Posterior vena cava (tissue), 2 donors: ENCODE results near the gene CCNDBP1. TPM values are rescaled to one million over a fixed set of nuclear protein-coding genes. Genes with fewer than 3 reads are reported as not detected.

Source experiments
- DNase-seq: peaks from one replicate; pipeline ENCODE4 v3.0.0-alpha.2; 2020; ENCODE audit warnings: low spot score
- intact Hi-C, 2 donors: fragments of 100-400 bp; cut with DNase I; formaldehyde crosslinking; loops; one replicate each; pipeline versions ENCODE4 v1.14.1 to v1.14.2; 2022 to 2023
- total RNA-seq, 2 donors: library from RNA; stranded (reverse); fragmentation: NEBNext Ultra II Directional; extraction: Animal tissue kit (Norgen Biotek cat#: 25700); gene quantifications; one replicate each; pipeline ENCODE4 v1.2.1, GENCODE V29; 2021
- donor health status: DM: yes; HTN: yes; CAD: no.
- donor health status: DM: yes; HTN: yes; CAD: no.

The CCNDBP1 gene
- total RNA-seq, 2 donors from 2014 or later = 49.6 to 52.6 TPM

- intact Hi-C loops = no loop called here
- DNase-seq = no peak
These were observed 27.7 kb downstream of the CCNDBP1 start for GRCh38 chr15:43212951-43213350.

GRCh38 chr15:43213466-43213865 lies 28.3 kb downstream of the CCNDBP1 start:
- DNase-seq = no peak
- intact Hi-C loops = no loop called here

- no peak for DNase-seq
- intact Hi-C loops = no loop called here
These were observed 29.0 kb downstream of the CCNDBP1 start for GRCh38 chr15:43214169-43214568.

- intact Hi-C loops = loop anchor here in 1 of 2 donors (5.0 kb wide), 1 partner anchor 593 kb away; no protein-coding TSS in a partner anchor
- DNase-seq = no peak
These were observed 29.5 kb downstream of the CCNDBP1 start for GRCh38 chr15:43214592-43215295.

- DNase-seq = peak; percentile 30
- intact Hi-C loops = loop anchor here in 1 of 2 donors (5.0 kb wide), 1 partner anchor 591 kb away; no protein-coding TSS in a partner anchor
These were observed 30.8 kb downstream of the CCNDBP1 start for GRCh38 chr15:43215961-43216360.

- peak; percentile 76 for DNase-seq
- intact Hi-C loops = loop anchor here in 1 of 2 donors (5.0 kb wide), 1 partner anchor 588 kb away; no protein-coding TSS in a partner anchor
These were observed 33.9 kb downstream of the CCNDBP1 start for GRCh38 chr15:43218908-43219706.

GRCh38 chr15:43219929-43220928 lies 35.0 kb downstream of the CCNDBP1 start:
- DNase-seq = peak; percentile 40

GRCh38 chr15:43220991-43221403 lies 35.8 kb downstream of the CCNDBP1 start, which contains the start of gene EPB42:
EPB42 (minus strand) TSS chr15:43221018; CDS start chr15:43220825, 193 bp downstream.
- intact Hi-C loops = no loop called here
- no peak for DNase-seq

More at GRCh38 chr15:43219929-43220928, 35.0 kb downstream of the CCNDBP1 start:
- intact Hi-C loops = loop anchor here in 1 of 2 donors (5.0 kb wide), 1 partner anchor 587 kb away; no protein-coding TSS in a partner anchor

GRCh38 chr15:43221422-43221821 lies 36.2 kb downstream of the CCNDBP1 start:
- intact Hi-C loops = no loop called here
- no peak for DNase-seq

- intact Hi-C loops = loop anchor here in 1 of 2 donors (5.0 kb wide), 1 partner anchor 1103 kb away; no protein-coding TSS in a partner anchor
These were observed 40.2 kb downstream of the CCNDBP1 start for GRCh38 chr15:43225201-43225949.

GRCh38 chr15:43225950-43226255 lies 40.7 kb downstream of the CCNDBP1 start:
- intact Hi-C loops = loop anchor here (2.0 to 5.0 kb wide), 2 partner anchors 59 to 1104 kb away; no protein-coding TSS in a partner anchor
- DNase-seq = peak; percentile 55

More at GRCh38 chr15:43225201-43225949, 40.2 kb downstream of the CCNDBP1 start:
- DNase-seq = peak; percentile 53

GRCh38 chr15:43226436-43227305 lies 41.5 kb downstream of the CCNDBP1 start:
- DNase-seq = peak; percentile 76
- intact Hi-C loops = loop anchor here (2.0 to 5.0 kb wide), 2 partner anchors 58 to 1104 kb away; no protein-coding TSS in a partner anchor

- intact Hi-C loops = loop anchor here in 1 of 2 donors (5.0 kb wide), 2 partner anchors 47 to 1108 kb away; no protein-coding TSS in a partner anchor
These were observed 44.8 kb downstream of the CCNDBP1 start for GRCh38 chr15:43229977-43230376.

GRCh38 chr15:43230640-43231115 lies 45.5 kb downstream of the CCNDBP1 start:
- DNase-seq = no peak
- intact Hi-C loops = loop anchor here in 1 of 2 donors (5.0 kb wide), 1 partner anchor 47 kb away; no protein-coding TSS in a partner anchor

More at GRCh38 chr15:43229977-43230376, 44.8 kb downstream of the CCNDBP1 start:
- DNase-seq = no peak

GRCh38 chr15:43232289-43232874 lies 47.2 kb downstream of the CCNDBP1 start:
- DNase-seq = no peak
- intact Hi-C loops = loop anchor here in 1 of 2 donors (5.0 kb wide), 1 partner anchor 45 kb away; no protein-coding TSS in a partner anchor

- DNase-seq = no peak
- intact Hi-C loops = no loop called here
These were observed 50.3 kb downstream of the CCNDBP1 start for GRCh38 chr15:43235536-43235935.
